WTC11 (cell line): ENCODE results near the gene TMEM150B. TPM values are rescaled to one million over a fixed set of nuclear protein-coding genes. Genes with fewer than 3 reads are reported as not detected.

Experiments
- ATAC-seq: fragments of 200-7000 bp; cut with Tn5 transposase; 2 replicates; pipeline ENCODE4 v1.10.0; 2021; ENCODE audit warnings: mild to moderate bottlenecking, moderate library complexity
- CTCF ChIA-PET: fragments of 300-600 bp; sonication (Branson Sonifier 250); formaldehyde crosslinking; loops from one replicate; lab custom pipeline; 2021; ENCODE audit warnings: antibody characterized with exemption; lab: Charles Lee
- POLR2A ChIA-PET: fragments of 350-600 bp; sonication (Branson Sonifier 250); formaldehyde crosslinking; loops from one replicate; lab custom pipeline; 2021; ENCODE audit warnings: antibody characterized with exemption; lab: Charles Lee
- DNase-seq: peaks from one replicate; pipeline ENCODE4 v3.0.0; 2021; ENCODE audit warnings: low spot score
- H3K27ac Mint-ChIP-seq: 2 replicates; pipeline ENCODE4 v1.8.0; 2021; ENCODE audit warnings: mixed read lengths
- H3K27me3 Mint-ChIP-seq: 2 replicates; pipeline ENCODE4 v1.8.0; 2021; ENCODE audit warnings: low read depth, mild to moderate bottlenecking, moderate library complexity, mixed read lengths
- H3K36me3 Mint-ChIP-seq: 2 replicates; pipeline ENCODE4 v1.8.0; 2021; ENCODE audit warnings: mixed read lengths
- H3K4me1 Mint-ChIP-seq: 2 replicates; pipeline ENCODE4 v1.8.0; 2022; ENCODE audit warnings: mixed read lengths
- H3K4me3 Mint-ChIP-seq: 2 replicates; pipeline ENCODE4 v1.8.0; 2021; ENCODE audit warnings: mild to moderate bottlenecking, moderate library complexity, mixed read lengths
- H3K9me3 Mint-ChIP-seq: 2 replicates; pipeline ENCODE4 v1.8.0; 2021; ENCODE audit warnings: mixed read lengths
- AFF4 ChIP-seq: sonication (generic); formaldehyde crosslinking; IDR thresholded peaks from 2 replicates; pipeline ENCODE4 v1.8.1; 2023; ENCODE audit warnings: mild to moderate bottlenecking, missing genetic modification reagents, borderline replicate concordance
- ARID4B ChIP-seq: sonication (generic); formaldehyde crosslinking; IDR thresholded peaks from 2 replicates; pipeline ENCODE4 v1.8.0; 2023; ENCODE audit warnings: missing genetic modification reagents, mild to moderate bottlenecking, borderline replicate concordance
- ATF3 ChIP-seq: sonication (generic); formaldehyde crosslinking; conservative IDR thresholded peaks from 2 replicates; pipeline ENCODE4 v1.8.1; 2022; ENCODE audit warnings: mild to moderate bottlenecking, missing genetic modification reagents
- CREM ChIP-seq: sonication (generic); formaldehyde crosslinking; IDR thresholded peaks from 2 replicates; pipeline ENCODE4 v1.8.1; 2022; ENCODE audit warnings: mild to moderate bottlenecking, missing genetic modification reagents, moderate library complexity
- ESRRA ChIP-seq: sonication (generic); formaldehyde crosslinking; IDR thresholded peaks from 2 replicates; pipeline ENCODE4 v1.8.1; 2022; ENCODE audit warnings: mild to moderate bottlenecking, missing genetic modification reagents, borderline replicate concordance
- FOXP1 ChIP-seq: sonication (generic); formaldehyde crosslinking; IDR thresholded peaks from 2 replicates; pipeline ENCODE4 v1.8.0; 2022; ENCODE audit warnings: missing genetic modification reagents, mild to moderate bottlenecking, moderate library complexity, borderline replicate concordance
- HMGXB4 ChIP-seq: sonication (generic); formaldehyde crosslinking; IDR thresholded peaks from 2 replicates; pipeline ENCODE4 v1.8.1; 2023; ENCODE audit warnings: mild to moderate bottlenecking, moderate library complexity, missing genetic modification reagents
- JAZF1 ChIP-seq: fragments of 250-450 bp; sonication (Bioruptor Pico); IDR thresholded peaks from 2 replicates; pipeline ENCODE4 v1.9.0; 2021; ENCODE audit warnings: moderate library complexity, mild to moderate bottlenecking, inconsistent platforms
- MXD4 ChIP-seq: fragments of 250-450 bp; sonication (Bioruptor Pico); IDR thresholded peaks from 2 replicates; pipeline ENCODE4 v1.8.0; 2021; ENCODE audit warnings: mild to moderate bottlenecking, moderate library complexity, borderline replicate concordance
- NR2C2 ChIP-seq: sonication (generic); formaldehyde crosslinking; IDR thresholded peaks from 2 replicates; pipeline ENCODE4 v1.8.0; 2022; ENCODE audit warnings: mild to moderate bottlenecking, missing genetic modification reagents
- SOX15 ChIP-seq: fragments of 250-450 bp; sonication (Bioruptor Pico); IDR thresholded peaks from 2 replicates; pipeline ENCODE4 v1.9.0; 2021; ENCODE audit warnings: mild to moderate bottlenecking
- STAT6 ChIP-seq: sonication (generic); formaldehyde crosslinking; conservative IDR thresholded peaks from 2 replicates; pipeline ENCODE4 v1.8.1; 2023; ENCODE audit warnings: mild to moderate bottlenecking, low read depth, missing genetic modification reagents, moderate library complexity
- TEAD1 ChIP-seq: sonication (generic); formaldehyde crosslinking; IDR thresholded peaks from 2 replicates; pipeline ENCODE4 v1.8.0; 2022; ENCODE audit warnings: mild to moderate bottlenecking, missing genetic modification reagents
- USF1 ChIP-seq: sonication (generic); formaldehyde crosslinking; IDR thresholded peaks from 2 replicates; pipeline ENCODE4 v1.8.0; 2022; ENCODE audit warnings: mild to moderate bottlenecking, missing genetic modification reagents
- ZNF121 ChIP-seq: sonication (generic); formaldehyde crosslinking; IDR thresholded peaks from 2 replicates; pipeline ENCODE4 v1.8.0; 2023; ENCODE audit warnings: missing genetic modification reagents
- ZNF263 ChIP-seq: sonication (generic); formaldehyde crosslinking; IDR thresholded peaks from 2 replicates; pipeline ENCODE4 v1.8.1; 2022; ENCODE audit warnings: low read depth, mild to moderate bottlenecking, moderate library complexity, missing genetic modification reagents
- total RNA-seq: library from RNA; stranded (reverse); gene quantifications from 3 replicates; pipeline ENCODE4 v1.2.3, GENCODE V29; 2021

TMEM150B gene
- total RNA-seq, 1 experiment from 2014 or later: 0.44 TPM

GRCh38 chr19:55311797-55312196, 13.3 kb downstream of the TMEM150B start:
- POLR2A ChIA-PET: no interaction called here

GRCh38 chr19:55311397-55311796, 13.7 kb downstream of the TMEM150B start:
- H3K4me3 Mint-ChIP-seq: no peak overlapping the region
- ChIA-PET POLR2A (no interaction called here), CTCF (interaction anchor here (1.4 to 4.1 kb wide), 2 partner anchors 10 to 107 kb away, joined by 3 to 18 read pairs; no protein-coding TSS in a partner anchor)
- no peak for ATAC-seq
- no peak overlapping the region for H3K27ac Mint-ChIP-seq
- DNase-seq: no peak
- H3K9me3 Mint-ChIP-seq: no peaks in the 10 kb centered on the region
- H3K36me3 Mint-ChIP-seq: peaks cover 22% of the 10 kb centered on the region
- no peaks in the 10 kb centered on the region for H3K4me1 Mint-ChIP-seq
- TF ChIP-seq HMGXB4 (CRISPR knock-in tag) (no peak), JAZF1 (CRISPR knock-in tag) (no peak), ATF3 (CRISPR knock-in tag) (no peak), STAT6 (CRISPR knock-in tag) (no peak)
- peaks cover 5% of the 10 kb centered on the region; the same call in 1 of the 2 replicates for H3K27me3 Mint-ChIP-seq

More at GRCh38 chr19:55311797-55312196, 13.3 kb downstream of the TMEM150B start:
- Mint-ChIP-seq H3K27ac (no peak overlapping the region), H3K27me3 (peaks cover 5% of the 10 kb centered on the region; the same call in 1 of the 2 replicates), H3K4me3 (no peak overlapping the region), H3K36me3 (peaks cover 18% of the 10 kb centered on the region), H3K4me1 (no peaks in the 10 kb centered on the region), H3K9me3 (no peaks in the 10 kb centered on the region)
- TF ChIP-seq CREM (no peak), ZNF121 (no peak), ARID4B (CRISPR knock-in tag) (no peak)
- DNase-seq (no peak), ATAC-seq (no peak)
- CTCF ChIA-PET: interaction anchor here (0.6 to 4.1 kb wide), 3 partner anchors 11 to 107 kb away, joined by 3 to 18 read pairs (median 3); no protein-coding TSS in a partner anchor

GRCh38 chr19:55310498-55310897, 14.6 kb downstream of the TMEM150B start:
- no peak for DNase-seq
- Mint-ChIP-seq H3K27ac (no peak overlapping the region), H3K27me3 (no peaks in the 10 kb centered on the region), H3K9me3 (no peaks in the 10 kb centered on the region), H3K36me3 (peaks cover 29% of the 10 kb centered on the region), H3K4me3 (no peak overlapping the region), H3K4me1 (peaks cover 3% of the 10 kb centered on the region)
- ChIA-PET POLR2A (no interaction called here), CTCF (no interaction called here)
- no peak for ATAC-seq
- TF ChIP-seq FOXP1 (CRISPR knock-in tag) (no peak), JAZF1 (CRISPR knock-in tag) (no peak), ESRRA (CRISPR knock-in tag) (no peak), TEAD1 (CRISPR knock-in tag) (no peak), SOX15 (CRISPR knock-in tag) (no peak), USF1 (CRISPR knock-in tag) (no peak), NR2C2 (CRISPR knock-in tag) (no peak), AFF4 (CRISPR knock-in tag) (no peak), MXD4 (no peak), ZNF263 (CRISPR knock-in tag) (no peak)
